HCT116 (cell line): ENCODE data around the gene CHCHD10.

ENCODE experiments used
- EZH2 ChIP-seq: fragments of 200-600 bp; sonication (generic); IDR thresholded peaks from 2 replicates; pipeline ENCODE4 v1.6.1; 2017; ENCODE audit warnings: antibody characterized with exemption, mixed run types
- POLR2A ChIP-seq: IDR thresholded peaks from 2 replicates; pipeline ENCODE4 v1.7.0; 2011; ENCODE audit warnings: borderline replicate concordance; ENCODE audit not compliant: insufficient read depth, insufficient read length; ENCODE audit errors: extremely low read depth
- SP1 ChIP-seq: IDR thresholded peaks from 2 replicates; pipeline ENCODE4 v1.6.1; 2012; ENCODE audit warnings: low read depth

- TF ChIP-seq EZH2 (no peak), POLR2A (no peak), SP1 (no peak)
Measured at GRCh38 chr22:23755711-23756110, 12.1 kb downstream of the CHCHD10 start.
